Esophagus squamous epithelium (tissue), 5 donors: Measurements from ENCODE around the gene EPS15. TPM values are rescaled to one million over a fixed set of nuclear protein-coding genes. Genes with fewer than 3 reads are reported as not detected.
A peak's percentile ranks its signal among the peaks of the same experiment; 100 is the strongest.

ENCODE experiments used
- DNase-seq: peaks from one replicate; lab custom pipeline; 2025; lab: John Stamatoyannopoulos, UW
- H3K27ac ChIP-seq, 4 donors: fragments of 200-600 bp; sonication (generic); one replicate each; pipeline ENCODE4 v1.5.1; 2016 to 2019; ENCODE audit warnings: mild to moderate bottlenecking in 1 of 4
- H3K27me3 ChIP-seq, 4 donors: fragments of 200-600 bp; sonication (generic); 1 replicate in 3 of 4; 2 replicates in 1 of 4; pipeline versions ENCODE4 v1.5.1 to v1.6.0; 2017 to 2021; ENCODE audit warnings: antibody characterized with exemption in 1 of 4
- H3K36me3 ChIP-seq, 3 donors: fragments of 200-600 bp; sonication (generic); one replicate each; pipeline ENCODE4 v1.5.1; 2016 to 2019
- H3K4me1 ChIP-seq, 3 donors: fragments of 200-600 bp; sonication (generic); one replicate each; pipeline ENCODE4 v1.5.1; 2017 to 2019
- H3K4me3 ChIP-seq, 4 donors: fragments of 200-600 bp; sonication (generic); 1 replicate in 3 of 4; 2 replicates in 1 of 4; pipeline ENCODE4 v1.5.1; 2016 to 2019; ENCODE audit warnings: mild to moderate bottlenecking in 2 of 4, moderate library complexity in 1 of 4
- H3K9me3 ChIP-seq, 3 donors: fragments of 200-600 bp; sonication (generic); one replicate each; pipeline ENCODE4 v1.5.1; 2016 to 2019
- CTCF ChIP-seq, 6 experiments: fragments of 450-650 bp in 4 of 6; fragments of 200-600 bp in 2 of 6; sonication (generic) in 2 of 6; IDR thresholded peaks; one replicate each; pipeline ENCODE4 v1.5.1; 2016 to 2019; ENCODE audit warnings: antibody characterized with exemption in 6 of 6, mild to moderate bottlenecking in 4 of 6, moderate library complexity in 4 of 6
- POLR2A ChIP-seq, 4 donors: fragments of 450-650 bp; IDR thresholded peaks; one replicate each; pipeline ENCODE4 v1.6.1; 2017; ENCODE audit warnings: antibody characterized with exemption in 4 of 4, mild to moderate bottlenecking in 4 of 4, moderate library complexity in 3 of 4
- WGBS, 2 donors: methylation state at CpG; one replicate each; pipeline ENCODE4 v1.1.5; 2018; 5-methylcytosine and 5-hydroxymethylcytosine counted together
- intact Hi-C: fragments of 100-400 bp; cut with DNase I; formaldehyde crosslinking; loops from one replicate; pipeline ENCODE4 v1.15.0; 2022
- total RNA-seq, 4 donors: library from RNA; depleted of rRNA; stranded (reverse); fragments of >200 nt; gene quantifications; one replicate each; pipeline ENCODE4 v1.1.0, GENCODE V29; 2016
- donor health status: DM: yes; HTN: yes; CAD: no.

EPS15 gene
- total RNA-seq, 4 donors from 2014 or later = 24.8 to 86.8 (median 46.8) TPM

DNA sequence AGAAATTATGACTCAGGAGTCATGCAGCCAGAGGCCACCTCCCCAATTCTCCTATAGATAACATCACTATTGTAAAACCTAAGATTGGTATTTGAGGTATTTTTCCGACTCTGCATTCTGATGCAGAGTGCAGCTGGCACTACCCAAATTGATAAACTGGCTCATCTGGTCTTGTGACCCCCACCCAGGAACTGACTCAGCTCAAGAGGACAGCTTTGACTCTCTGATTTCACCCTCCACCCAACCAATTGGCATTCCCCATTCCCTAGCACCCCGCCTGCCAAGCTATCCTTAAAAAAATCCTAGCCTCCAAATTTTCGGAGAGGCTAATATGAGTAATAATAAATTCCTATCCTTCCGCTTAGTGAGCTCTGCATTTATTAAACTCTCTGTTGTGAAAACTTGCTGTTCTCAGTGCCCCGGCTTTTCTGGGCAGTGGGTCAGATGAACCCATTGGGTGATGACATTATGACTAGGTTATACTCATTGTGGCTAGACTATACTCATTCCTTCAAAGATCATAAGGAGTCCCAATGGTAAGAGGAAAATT, 39.4 kb upstream of the EPS15 start:
- intact Hi-C loops = no loop called here
- H3K27ac ChIP-seq = peak overlapping the region in 1 of 4 donors; percentile 44
- WGBS, 2 donors = 48 to 52% methylated on average over 5 of the region's 5 CpGs

GRCh38 chr1:51557168-51557567, 38.1 kb upstream of the EPS15 start:
- Histone ChIP-seq H3K27me3 (no peaks in the 10 kb centered on the region), H3K36me3 (no peaks in the 10 kb centered on the region), H3K4me1 (peaks cover 0 to 7% (median 0%) of the 10 kb centered on the region in 3 donors), H3K9me3 (no peaks in the 10 kb centered on the region), H3K27ac (no peak overlapping the region), H3K4me3 (no peak overlapping the region)
- no peak for DNase-seq
- intact Hi-C loops = no loop called here
- no peak for TF ChIP-seq CTCF (IDR thresholded peaks at IDR 0.05)
- no peak for TF ChIP-seq POLR2A (IDR thresholded peaks at IDR 0.05)

More for the DNA sequence above, 39.4 kb upstream of the EPS15 start:
- H3K27me3 ChIP-seq = no peaks in the 10 kb centered on the region
- no peak overlapping the region for H3K4me3 ChIP-seq
- H3K36me3 ChIP-seq = no peaks in the 10 kb centered on the region
- DNase-seq = no peak
- no peaks in the 10 kb centered on the region for H3K9me3 ChIP-seq
- H3K4me1 ChIP-seq = peaks cover 0 to 7% (median 0%) of the 10 kb centered on the region in 3 donors
- no peak for TF ChIP-seq POLR2A (IDR thresholded peaks at IDR 0.05)
- TF ChIP-seq CTCF (IDR thresholded peaks at IDR 0.05) = no peak

DNA sequence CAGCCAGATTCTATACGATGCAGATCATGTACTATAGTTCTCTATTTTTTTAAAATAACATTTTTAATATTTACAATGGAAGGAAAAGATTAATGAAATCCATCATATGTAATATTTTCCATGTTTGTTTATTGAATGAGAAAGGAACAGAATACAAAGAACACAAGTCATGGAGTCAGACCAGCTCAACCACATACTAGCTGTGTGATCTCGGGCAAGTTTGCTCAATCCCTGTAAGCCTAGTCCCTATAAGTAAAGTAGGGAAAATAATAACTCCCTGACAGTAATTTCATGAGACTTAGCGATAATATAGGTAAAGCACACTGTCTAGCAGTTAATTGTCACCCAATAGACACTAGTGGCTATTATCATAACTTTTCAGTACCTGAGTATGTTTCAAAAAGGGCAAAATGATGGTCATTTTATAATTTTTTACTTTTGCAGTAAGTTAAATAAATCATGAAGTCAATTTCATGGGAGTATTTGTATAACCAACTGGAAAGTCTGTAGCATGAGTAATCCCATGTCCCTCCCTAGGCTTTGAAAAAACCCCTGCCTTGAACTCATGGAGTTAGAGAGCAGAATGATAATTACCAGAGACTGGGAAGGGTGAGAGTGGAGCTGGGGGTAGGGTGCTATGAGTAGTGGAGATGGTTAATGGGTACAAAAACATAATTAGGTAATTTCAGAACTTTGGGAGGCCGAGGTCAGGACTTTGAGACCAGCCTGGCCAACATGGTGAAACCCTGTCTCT, 37.0 kb upstream of the EPS15 start:
- WGBS, 2 donors = 71 to 78% methylated on average over 4 of the region's 4 CpGs
- Histone ChIP-seq H3K27me3 (no peaks in the 10 kb centered on the region), H3K36me3 (no peaks in the 10 kb centered on the region), H3K4me1 (peaks cover 0 to 7% (median 0%) of the 10 kb centered on the region in 3 donors), H3K9me3 (no peaks in the 10 kb centered on the region), H3K4me3 (no peak overlapping the region), H3K27ac (peak overlapping the region in 1 of 4 donors; percentile 50)
- TF ChIP-seq CTCF (IDR thresholded peaks at IDR 0.05) = no peak
- TF ChIP-seq POLR2A (IDR thresholded peaks at IDR 0.05) = no peak
- intact Hi-C loops = no loop called here
- no peak for DNase-seq

DNA sequence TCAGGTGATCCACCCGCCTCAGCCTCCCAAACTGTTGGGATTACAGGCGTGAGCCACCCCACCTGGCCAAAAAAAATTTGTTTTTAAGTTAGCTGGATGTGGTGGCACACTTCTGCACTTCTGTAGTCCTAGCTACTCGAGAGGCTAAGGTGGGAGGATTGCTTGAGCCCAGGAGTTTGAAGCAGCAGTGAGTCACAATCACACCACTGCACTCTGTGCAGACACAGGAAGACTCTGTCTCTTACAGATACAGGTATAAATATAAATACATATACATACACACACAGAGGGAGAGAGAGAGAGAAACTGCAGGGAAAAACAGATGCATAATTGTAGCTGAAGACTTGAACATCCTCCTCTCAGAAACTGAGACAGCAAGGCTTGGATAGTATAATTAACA, 34.8 kb upstream of the EPS15 start:
- intact Hi-C loops = no loop called here
- DNase-seq = no peak
- no peak overlapping the region for H3K4me3 ChIP-seq
- TF ChIP-seq POLR2A (IDR thresholded peaks at IDR 0.05) (no peak), CTCF (IDR thresholded peaks at IDR 0.05) (no peak)
- no peak overlapping the region for H3K27ac ChIP-seq
- WGBS, 2 donors = 20 to 74% methylated on average over 1 to 3 of the region's 3 CpGs
- H3K36me3 ChIP-seq = no peaks in the 10 kb centered on the region
- H3K27me3 ChIP-seq = no peaks in the 10 kb centered on the region
- H3K4me1 ChIP-seq = peaks cover 0 to 15% (median 0%) of the 10 kb centered on the region in 3 donors
- no peaks in the 10 kb centered on the region for H3K9me3 ChIP-seq
